IMR-90 (cell line): Measurements from ENCODE around the gene BIK. TPM values are rescaled to one million over a fixed set of nuclear protein-coding genes. Genes with fewer than 3 reads are reported as not detected.

Experiments
- ATAC-seq: fragments of 200-7000 bp; cut with Tn5 transposase; 2 replicates; pipeline ENCODE4 v1.9.1; 2020; ENCODE audit warnings: low read depth, mild to moderate bottlenecking, moderate library complexity
- BruUV-seq: library from RNA; stranded (reverse); fragments of 400-500 nt; replicated peaks from 2 replicates; lab custom pipeline; 2021; lab: Mats Ljungman, UMichigan
- CTCF ChIA-PET: fragments of 300-600 bp; formaldehyde crosslinking; extraction: SDS; loops from one replicate; lab custom pipeline; 2021; ENCODE audit warnings: antibody characterized with exemption; lab: Yijun Ruan, JAX
- POLR2A ChIA-PET: fragments of 300-600 bp; sonication (Branson Sonifier 250); formaldehyde crosslinking; loops from one replicate; lab custom pipeline; 2022; ENCODE audit warnings: antibody characterized with exemption; ENCODE audit not compliant: unreplicated experiment; lab: Charles Lee
- DNase-seq: peaks from one replicate; pipeline ENCODE4 v3.0.0; 2013
- H2AFZ ChIP-seq: replicated peaks from 2 replicates; pipeline ENCODE3; 2013; ENCODE audit warnings: low read length, mild to moderate bottlenecking; ENCODE audit not compliant: poor library complexity
- H2AK5ac ChIP-seq: 2 replicates; pipeline ENCODE4 v1.6.1; 2013; ENCODE audit warnings: low read depth, low read length, inconsistent platforms
- H2AK9ac ChIP-seq: replicated peaks from 2 replicates; pipeline ENCODE3; 2013; ENCODE audit warnings: mild to moderate bottlenecking, low read depth, low read length, moderate library complexity; ENCODE audit not compliant: poor library complexity
- H2BK120ac ChIP-seq: 2 replicates; pipeline ENCODE4 v1.6.1; 2013; ENCODE audit warnings: low read depth, low read length, inconsistent platforms
- H2BK15ac ChIP-seq: 3 replicates; pipeline ENCODE4 v1.6.1; 2013; ENCODE audit warnings: low read depth, low read length, inconsistent platforms
- H2BK20ac ChIP-seq: 2 replicates; pipeline ENCODE4 v1.6.1; 2013; ENCODE audit warnings: low read depth, mild to moderate bottlenecking, inconsistent platforms, low read length, moderate library complexity
- H2BK5ac ChIP-seq: 2 replicates; pipeline ENCODE4 v1.6.1; 2013; ENCODE audit warnings: mild to moderate bottlenecking, low read depth, low read length, inconsistent platforms; ENCODE audit not compliant: poor library complexity, severe bottlenecking
- H3K14ac ChIP-seq: replicated peaks from 2 replicates; pipeline ENCODE4 v1.6.1; 2013; ENCODE audit warnings: low read depth, low read length, inconsistent platforms
- H3K18ac ChIP-seq: 2 replicates; pipeline ENCODE4 v1.6.1; 2013; ENCODE audit warnings: low read depth, low read length, control low read depth
- H3K23ac ChIP-seq: 2 replicates; pipeline ENCODE4 v1.6.1; 2013; ENCODE audit warnings: low read depth, low read length, inconsistent platforms
- H3K27ac ChIP-seq: 2 replicates; pipeline ENCODE4 v1.5.1; 2013; ENCODE audit warnings: mild to moderate bottlenecking, control low read depth, low read length; ENCODE audit not compliant: insufficient read depth
- H3K27me3 ChIP-seq: 2 replicates; pipeline ENCODE4 v1.6.1; 2013; ENCODE audit warnings: low read length; ENCODE audit not compliant: control insufficient read depth, insufficient read depth
- H3K36me3 ChIP-seq: 2 replicates; pipeline ENCODE4 v1.6.1; 2013; ENCODE audit warnings: low read length, mixed read lengths; ENCODE audit not compliant: control insufficient read depth, insufficient read depth
- H3K4ac ChIP-seq: 2 replicates; pipeline ENCODE4 v1.6.1; 2013; ENCODE audit warnings: low read depth, low read length, inconsistent platforms
- H3K4me1 ChIP-seq: 2 replicates; pipeline ENCODE4 v1.6.1; 2013; ENCODE audit warnings: low read length, mixed read lengths; ENCODE audit not compliant: control insufficient read depth, insufficient read depth
- H3K4me2 ChIP-seq: 2 replicates; pipeline ENCODE4 v1.6.1; 2013; ENCODE audit warnings: low read depth, mild to moderate bottlenecking, control low read depth, low read length, moderate library complexity
- H3K4me3 ChIP-seq: 2 replicates; pipeline ENCODE4 v1.5.1; 2013; ENCODE audit warnings: low read depth, mild to moderate bottlenecking, control low read depth, low read length, moderate library complexity; ENCODE audit not compliant: insufficient read depth
- H3K56ac ChIP-seq: 2 replicates; pipeline ENCODE4 v1.6.1; 2013; ENCODE audit warnings: low read length, inconsistent platforms; ENCODE audit not compliant: insufficient read depth; ENCODE audit errors: extremely low read depth
- H3K79me1 ChIP-seq, 2 experiments: 2 replicates each; pipeline ENCODE4 v1.6.1; 2013; ENCODE audit warnings: low read length in 2 of 2, inconsistent platforms in 1 of 2, low read depth in 1 of 2
- H3K9ac ChIP-seq: 2 replicates; pipeline ENCODE4 v1.6.1; 2013; ENCODE audit warnings: low read depth, low read length, control low read depth
- H3K9me1 ChIP-seq: 2 replicates; pipeline ENCODE4 v1.6.1; 2013; ENCODE audit warnings: low read length, inconsistent platforms; ENCODE audit not compliant: insufficient read depth
- H3K9me3 ChIP-seq: 2 replicates; pipeline ENCODE4 v1.6.1; 2013; ENCODE audit warnings: low read length; ENCODE audit not compliant: control insufficient read depth, insufficient read depth
- H4K20me1 ChIP-seq: 2 replicates; pipeline ENCODE4 v1.6.1; 2013; ENCODE audit warnings: low read length, inconsistent platforms; ENCODE audit not compliant: insufficient read depth
- H4K5ac ChIP-seq: 2 replicates; pipeline ENCODE4 v1.6.1; 2013; ENCODE audit warnings: mild to moderate bottlenecking, low read depth, low read length, control low read depth
- H4K8ac ChIP-seq, 2 experiments: 2 replicates each; pipeline ENCODE4 v1.6.1; 2013; ENCODE audit warnings: low read depth in 2 of 2, low read length in 2 of 2, control low read depth in 1 of 2, inconsistent platforms in 1 of 2
- H4K91ac ChIP-seq: 2 replicates; pipeline ENCODE4 v1.6.1; 2013; ENCODE audit warnings: low read depth, low read length, inconsistent platforms; ENCODE audit not compliant: insufficient read depth
- CEBPB ChIP-seq: IDR thresholded peaks from 2 replicates; pipeline ENCODE4 v1.6.1; 2012; ENCODE audit warnings: low read depth, low read length, improper control_type of control experiment
- FOS ChIP-seq: fragments of 150-350 bp; IDR thresholded peaks from 2 replicates; pipeline ENCODE4 v1.6.1; 2016; ENCODE audit warnings: low read depth, low read length
- MAFK ChIP-seq: IDR thresholded peaks from 2 replicates; pipeline ENCODE4 v1.6.1; 2012; ENCODE audit warnings: low read depth, low read length, improper control_type of control experiment
- POLR2A ChIP-seq: IDR thresholded peaks from 2 replicates; pipeline ENCODE4 v1.6.1; 2012; ENCODE audit warnings: mild to moderate bottlenecking, low read depth, low read length
- RCOR1 ChIP-seq: IDR thresholded peaks from 2 replicates; pipeline ENCODE4 v1.6.1; 2012; ENCODE audit warnings: mild to moderate bottlenecking, low read length, improper control_type of control experiment; ENCODE audit not compliant: insufficient replicate concordance
- RFX5 ChIP-seq: IDR thresholded peaks from 2 replicates; pipeline ENCODE4 v1.8.0; 2012; ENCODE audit warnings: low read depth, mild to moderate bottlenecking, low read length, moderate library complexity
- SMC3 ChIP-seq: fragments of 150-350 bp; IDR thresholded peaks from 2 replicates; pipeline ENCODE4 v1.6.1; 2016; ENCODE audit warnings: low read depth, mild to moderate bottlenecking, antibody characterized with exemption, low read length, moderate library complexity
- WGBS, 2 experiments: methylation state at CpG; one replicate each; pipeline versions ENCODE4 v1.1.5 to v1.1.7; 2013; ENCODE audit warnings: missing lambda C conversion rate in 2 of 2; ENCODE audit not compliant: insufficient read length in 1 of 2; ENCODE audit errors: extremely low coverage in 2 of 2; 5-methylcytosine and 5-hydroxymethylcytosine counted together
- dilution Hi-C: fragments of 300-500 bp; cut with HindIII; formaldehyde crosslinking; loops from one replicate; pipeline ENCODE4 v1.14.3; 2018; ENCODE audit warnings: low sequenced_read_pairs; ENCODE audit not compliant: unreplicated experiment
- in situ Hi-C: fragments of 300-500 bp; cut with MboI; formaldehyde crosslinking; loops from 3 replicates; pipeline ENCODE4 v1.14.3; 2019; ENCODE audit warnings: low sequenced_read_pairs, inconsistent platforms, mixed read lengths
- intact Hi-C: fragments of 100-400 bp; cut with micrococcal nuclease; formaldehyde crosslinking; loops from 2 replicates; pipeline ENCODE4 v1.10.0; 2022
- polyA plus RNA-seq, 3 experiments: library from polyadenylated mRNA; depleted of rRNA; stranded (reverse); fragments of >200 nt; gene quantifications; 2 replicates each; pipeline ENCODE4 v1.2.3, GENCODE V29; 2012; ENCODE audit warnings: low replicate concordance in 1 of 3
- total RNA-seq: library from RNA; depleted of rRNA; stranded (reverse); fragments of >200 nt; gene quantifications from 2 replicates; pipeline ENCODE4 v1.2.3, GENCODE V29; 2012
- TF ChIP-seq, protein P1 (sequence below): fragments of 150-350 bp; IDR thresholded peaks from 2 replicates; pipeline ENCODE4 v1.6.1; 2017; ENCODE audit warnings: mild to moderate bottlenecking, antibody characterized with exemption, low read length, low read depth
- TF ChIP-seq, protein P2 (sequence below): conservative IDR thresholded peaks from 2 replicates; pipeline ENCODE4 v1.5.1; 2012; ENCODE audit warnings: mild to moderate bottlenecking, low read depth, low read length, improper control_type of control experiment

Gene BIK
- total and polyA plus RNA-seq, 2 of the 4 experiments (the other 2 are of a cell fraction), result 0.18 TPM; not detected in 1

DNA sequence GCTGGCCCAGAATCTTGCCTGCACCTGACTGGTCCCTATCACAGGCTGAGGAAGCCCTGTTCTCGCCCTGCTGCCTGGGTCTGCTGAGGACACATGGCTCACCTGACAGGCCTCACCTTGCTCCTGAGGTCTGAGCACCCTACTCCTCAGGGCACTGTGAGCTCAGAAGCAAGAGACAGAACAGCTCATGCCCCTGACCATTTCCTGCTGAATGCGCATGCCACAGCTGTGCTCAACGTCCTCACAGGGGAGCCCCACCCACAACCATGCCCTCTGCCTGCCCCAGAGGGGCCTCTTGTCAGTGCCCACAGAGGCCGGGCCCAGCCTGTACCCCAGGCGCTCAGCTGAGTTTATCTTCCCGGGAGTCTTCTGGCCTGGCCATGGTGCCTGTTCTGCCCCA lies 38.0 kb downstream of the BIK start:
- Histone ChIP-seq H4K5ac (no peak overlapping the region), H3K4ac (no peak overlapping the region), H4K8ac (no peak overlapping the region), H3K4me3 (no peak overlapping the region), H3K9ac (no peak overlapping the region), H3K56ac (no peak overlapping the region), H3K4me1 (peaks cover 10% of the 10 kb centered on the region), H3K79me1 (peaks cover 0 to 22% of the 10 kb centered on the region in 2 experiments; a peak in 3 of 4 replicates), H4K91ac (no peak overlapping the region), H2BK5ac (no peak overlapping the region), H2BK120ac (no peak overlapping the region), H2BK15ac (no peak overlapping the region), H2AFZ (peak overlapping the region; percentile 1), H2AK5ac (no peak overlapping the region), H3K18ac (no peak overlapping the region), H2AK9ac (no peak overlapping the region), H2BK20ac (no peak overlapping the region), H3K23ac (no peak overlapping the region), H3K4me2 (no peak overlapping the region), H3K36me3 (no peaks in the 10 kb centered on the region), H4K20me1 (no peaks in the 10 kb centered on the region), H3K27ac (no peak overlapping the region), H3K27me3 (no peaks in the 10 kb centered on the region), H3K14ac (no peak overlapping the region), H3K9me3 (no peaks in the 10 kb centered on the region), H3K9me1 (peaks cover 6% of the 10 kb centered on the region; the same call in 1 of the 2 replicates)
- no peak for DNase-seq
- TF ChIP-seq CEBPB (no peak), FOS (no peak), RFX5 (no peak), POLR2A (no peak), MAFK (no peak), RCOR1 (no peak), SMC3 (no peak)
- TF ChIP-seq, protein P1, sequence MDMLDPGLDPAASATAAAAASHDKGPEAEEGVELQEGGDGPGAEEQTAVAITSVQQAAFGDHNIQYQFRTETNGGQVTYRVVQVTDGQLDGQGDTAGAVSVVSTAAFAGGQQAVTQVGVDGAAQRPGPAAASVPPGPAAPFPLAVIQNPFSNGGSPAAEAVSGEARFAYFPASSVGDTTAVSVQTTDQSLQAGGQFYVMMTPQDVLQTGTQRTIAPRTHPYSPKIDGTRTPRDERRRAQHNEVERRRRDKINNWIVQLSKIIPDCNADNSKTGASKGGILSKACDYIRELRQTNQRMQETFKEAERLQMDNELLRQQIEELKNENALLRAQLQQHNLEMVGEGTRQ, result no peak
- TF ChIP-seq, protein P2, sequence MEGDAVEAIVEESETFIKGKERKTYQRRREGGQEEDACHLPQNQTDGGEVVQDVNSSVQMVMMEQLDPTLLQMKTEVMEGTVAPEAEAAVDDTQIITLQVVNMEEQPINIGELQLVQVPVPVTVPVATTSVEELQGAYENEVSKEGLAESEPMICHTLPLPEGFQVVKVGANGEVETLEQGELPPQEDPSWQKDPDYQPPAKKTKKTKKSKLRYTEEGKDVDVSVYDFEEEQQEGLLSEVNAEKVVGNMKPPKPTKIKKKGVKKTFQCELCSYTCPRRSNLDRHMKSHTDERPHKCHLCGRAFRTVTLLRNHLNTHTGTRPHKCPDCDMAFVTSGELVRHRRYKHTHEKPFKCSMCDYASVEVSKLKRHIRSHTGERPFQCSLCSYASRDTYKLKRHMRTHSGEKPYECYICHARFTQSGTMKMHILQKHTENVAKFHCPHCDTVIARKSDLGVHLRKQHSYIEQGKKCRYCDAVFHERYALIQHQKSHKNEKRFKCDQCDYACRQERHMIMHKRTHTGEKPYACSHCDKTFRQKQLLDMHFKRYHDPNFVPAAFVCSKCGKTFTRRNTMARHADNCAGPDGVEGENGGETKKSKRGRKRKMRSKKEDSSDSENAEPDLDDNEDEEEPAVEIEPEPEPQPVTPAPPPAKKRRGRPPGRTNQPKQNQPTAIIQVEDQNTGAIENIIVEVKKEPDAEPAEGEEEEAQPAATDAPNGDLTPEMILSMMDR, result no peak
- POLR2A ChIA-PET, result no interaction called here
- dilution Hi-C loops (no loop called here), intact Hi-C loops (no loop called here), in situ Hi-C loops (no loop called here)
- 67% methylated on average over 1 of the region's 6 CpGs; no CpG with 5 or more reads in 1 of the 2 experiments for whole genome bisulfite sequencing, 2 experiments
- no peak for ATAC-seq
- no TSS peak for BruUV-seq
- CTCF ChIA-PET, result no interaction called here
